Measurements from ENCODE around the gene IFI6.
A peak's percentile ranks its signal among the peaks of the same experiment; 100 is the strongest.

The IFI6 gene

GRCh38 chr1:27671964-27672749, at the start of gene IFI6:
TSS of gene IFI6 (minus strand) at chr1:27672192. CDS start at chr1:27669314, 2,878 bp downstream.
- H3K4me1 Mint-ChIP-seq, result peaks cover 20% of the 10 kb centered on the region
- TF ChIP-seq CTCF (IDR thresholded peaks at IDR 0.05; ENCODE audit: unreplicated experiment in 3 of 3), result peak; percentile 46 to 57 (median 48)
- no peaks in the 10 kb centered on the region for H3K36me3 Mint-ChIP-seq (ENCODE audit: low read depth)
- H3K27ac Mint-ChIP-seq, result peak within 1 kb of the TSS; percentile 70 to 96 (median 93)
- H3K27me3 Mint-ChIP-seq (ENCODE audit: low read depth), result no peaks in the 10 kb centered on the region
- H3K4me3 Mint-ChIP-seq, result peak within 1 kb of the TSS; percentile 82 to 86 (median 85)
- no peaks in the 10 kb centered on the region for H3K9me3 Mint-ChIP-seq

- Mint-ChIP-seq H3K4me1 (no peaks in the 10 kb centered on the region), H3K27ac (no peak overlapping the region), H3K4me3 (no peak overlapping the region), H3K36me3 (ENCODE audit: low read depth) (no peaks in the 10 kb centered on the region), H3K27me3 (ENCODE audit: low read depth) (peaks cover 13% of the 10 kb centered on the region), H3K9me3 (peaks cover 5% of the 10 kb centered on the region)
- peak in 2 of 3 experiments; percentile 15 to 16 for TF ChIP-seq CTCF (IDR thresholded peaks at IDR 0.05; ENCODE audit: unreplicated experiment in 3 of 3)
Observed at GRCh38 chr1:27719286-27720251, 47.6 kb upstream of the IFI6 start.

GRCh38 chr1:27716262-27716895, 44.4 kb upstream of the IFI6 start:
- H3K4me3 Mint-ChIP-seq, result no peak overlapping the region
- H3K36me3 Mint-ChIP-seq (ENCODE audit: low read depth), result no peaks in the 10 kb centered on the region
- TF ChIP-seq CTCF (IDR thresholded peaks at IDR 0.05; ENCODE audit: unreplicated experiment in 3 of 3), result no peak
- no peak overlapping the region for H3K27ac Mint-ChIP-seq
- peaks cover 16% of the 10 kb centered on the region for H3K27me3 Mint-ChIP-seq (ENCODE audit: low read depth)
- H3K4me1 Mint-ChIP-seq, result peaks cover 10% of the 10 kb centered on the region
- H3K9me3 Mint-ChIP-seq, result peaks cover 5% of the 10 kb centered on the region

DNA sequence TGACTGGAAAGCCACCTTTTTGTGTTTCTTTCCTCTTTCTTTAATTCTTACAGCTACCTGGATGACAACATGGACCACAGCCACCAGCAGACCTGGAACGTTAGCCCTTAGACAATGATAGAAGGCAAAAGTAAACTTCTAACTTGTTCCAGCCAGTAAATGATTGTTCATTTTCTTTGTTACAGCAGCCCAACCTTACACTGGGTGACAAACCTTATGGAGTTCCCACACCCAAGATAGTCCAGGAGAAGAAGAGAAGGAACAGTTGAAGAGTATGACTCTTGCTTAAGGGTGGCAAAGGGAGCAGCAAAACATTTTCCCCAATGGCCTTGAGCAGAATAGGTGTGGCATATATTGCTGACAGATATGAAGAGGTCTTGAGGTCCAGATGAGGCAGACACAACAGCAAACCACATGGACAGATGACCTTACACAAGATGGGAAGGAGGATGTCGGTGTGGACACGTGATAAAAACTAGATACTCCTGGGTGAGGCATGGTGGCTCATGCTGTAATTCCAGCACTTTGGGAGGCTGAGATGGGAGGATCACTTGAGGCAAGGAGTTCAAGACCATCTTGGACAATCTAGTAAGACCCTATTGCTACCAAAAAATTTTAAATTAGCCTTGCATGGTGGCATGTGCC, 42.0 kb upstream of the IFI6 start:
- peaks cover 10% of the 10 kb centered on the region for H3K4me1 Mint-ChIP-seq
- peak overlapping the region; percentile 39 to 62 (median 50) for H3K27ac Mint-ChIP-seq
- H3K27me3 Mint-ChIP-seq (ENCODE audit: low read depth), result peaks cover 11% of the 10 kb centered on the region
- H3K36me3 Mint-ChIP-seq (ENCODE audit: low read depth), result no peaks in the 10 kb centered on the region
- peaks cover 5% of the 10 kb centered on the region for H3K9me3 Mint-ChIP-seq
- H3K4me3 Mint-ChIP-seq, result no peak overlapping the region
- TF ChIP-seq CTCF (IDR thresholded peaks at IDR 0.05; ENCODE audit: unreplicated experiment in 3 of 3), result no peak

DNA sequence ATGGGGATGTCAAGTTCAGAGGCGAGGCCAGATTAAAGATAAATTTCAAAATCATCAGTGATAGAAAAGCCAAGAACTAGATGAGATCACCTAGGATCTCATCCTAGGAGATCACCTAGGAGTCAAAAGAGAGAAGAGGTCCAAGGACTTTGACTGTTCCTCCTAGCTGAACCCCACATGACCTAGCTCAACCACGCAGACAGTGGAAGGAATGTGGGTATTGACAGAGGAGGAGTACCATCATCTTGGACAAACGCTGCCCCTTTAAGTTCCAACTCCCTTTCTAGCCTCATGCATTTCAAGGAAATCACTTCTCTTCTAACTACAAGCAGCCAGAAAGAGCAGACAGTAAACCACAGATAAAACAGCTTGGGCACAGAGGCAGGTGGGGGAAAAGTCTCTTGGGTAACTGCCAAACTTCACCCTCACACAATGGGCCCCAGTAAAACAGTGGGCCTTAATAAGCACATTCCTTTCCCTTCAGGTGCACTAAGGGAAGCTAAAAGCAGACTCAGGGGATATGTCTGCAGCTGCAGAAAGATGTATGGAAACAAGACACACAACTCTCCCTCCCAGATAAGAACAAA, 41.2 kb upstream of the IFI6 start:
- no peak for TF ChIP-seq CTCF (IDR thresholded peaks at IDR 0.05; ENCODE audit: unreplicated experiment in 3 of 3)
- Mint-ChIP-seq H3K4me3 (no peak overlapping the region), H3K36me3 (ENCODE audit: low read depth) (no peaks in the 10 kb centered on the region), H3K27me3 (ENCODE audit: low read depth) (peaks cover 11% of the 10 kb centered on the region), H3K9me3 (peaks cover 8% of the 10 kb centered on the region), H3K4me1 (peaks cover 10% of the 10 kb centered on the region), H3K27ac (peak overlapping the region; percentile 39 to 62 (median 50))
